SK-N-SH treated with all-trans-retinoic acid at 6 μM for 48 hours (cell line): Measurements from ENCODE around the gene LMNA.

Experiments
- BACH2 ChIP-seq: fragments of 250-450 bp; sonication (Bioruptor Pico); IDR thresholded peaks from 2 replicates; pipeline ENCODE4 v1.9.0; 2021; ENCODE audit warnings: mild to moderate bottlenecking, borderline replicate concordance
- CREB5 ChIP-seq: fragments of 250-450 bp; sonication (Bioruptor Pico); IDR thresholded peaks from 2 replicates; pipeline ENCODE4 v1.5.1; 2020; ENCODE audit warnings: low read depth, mild to moderate bottlenecking, moderate library complexity
- ESRRG ChIP-seq: fragments of 250-450 bp; sonication (Bioruptor Pico); IDR thresholded peaks from 2 replicates; pipeline ENCODE4 v1.6.1; 2021; ENCODE audit warnings: mild to moderate bottlenecking
- GLIS3 ChIP-seq: fragments of 250-450 bp; sonication (Bioruptor Pico); IDR thresholded peaks from 2 replicates; pipeline ENCODE4 v1.5.0; 2020; ENCODE audit warnings: mild to moderate bottlenecking, moderate library complexity
- PATZ1 ChIP-seq: fragments of 250-450 bp; sonication (Bioruptor Pico); IDR thresholded peaks from 2 replicates; pipeline ENCODE4 v1.8.0; 2020; ENCODE audit warnings: mild to moderate bottlenecking, moderate library complexity, borderline replicate concordance
- POU6F1 ChIP-seq: fragments of 250-450 bp; sonication (Bioruptor Pico); IDR thresholded peaks from 2 replicates; pipeline ENCODE4 v1.8.0; 2021; ENCODE audit warnings: low read depth, mild to moderate bottlenecking, moderate library complexity, borderline replicate concordance
- ZFP3 ChIP-seq: fragments of 250-450 bp; sonication (Bioruptor Pico); IDR thresholded peaks from 2 replicates; pipeline ENCODE4 v1.5.0; 2020; ENCODE audit warnings: mild to moderate bottlenecking, moderate library complexity
- ZNF8 ChIP-seq: fragments of 450-650 bp; formaldehyde crosslinking; IDR thresholded peaks from 2 replicates; pipeline ENCODE4 v1.5.0; 2020; ENCODE audit warnings: mild to moderate bottlenecking, moderate library complexity

- TF ChIP-seq BACH2 (CRISPR knock-in tag): no peak
- TF ChIP-seq GLIS3 (CRISPR knock-in tag): no peak
- no peak for TF ChIP-seq PATZ1
- TF ChIP-seq ZNF8 (CRISPR knock-in tag): no peak
- TF ChIP-seq CREB5 (CRISPR knock-in tag): no peak
- TF ChIP-seq POU6F1 (CRISPR knock-in tag): no peak
- no peak for TF ChIP-seq ESRRG
- no peak for TF ChIP-seq ZFP3
Observed at GRCh38 chr1:156079762-156080161, 34.7 kb upstream of the LMNA start.
